Fibroblast of villous mesenchyme (primary cell): ENCODE results near the gene HGS. TPM values are rescaled to one million over a fixed set of nuclear protein-coding genes. Genes with fewer than 3 reads are reported as not detected.
"Not testable (repeated sequence)": the region's sequence is repeated elsewhere in the genome, so short reads cannot be mapped to it uniquely, and the experiment has no call there.

ENCODE experiments used
- DNase-seq: peaks from one replicate; pipeline ENCODE4 v3.0.0-alpha.2; 2010; ENCODE audit warnings: low read depth
- H3K4me3 ChIP-seq: 2 replicates; pipeline ENCODE4 v1.5.1; 2011; ENCODE audit warnings: low read depth, mild to moderate bottlenecking, low read length
- CTCF ChIP-seq: IDR thresholded peaks from 2 replicates; pipeline ENCODE4 v1.5.1; 2012; ENCODE audit warnings: low read depth, mild to moderate bottlenecking, low read length; ENCODE audit not compliant: insufficient read depth
- total RNA-seq: library from RNA; depleted of rRNA; stranded (reverse); fragments of >200 nt; gene quantifications from 2 replicates; pipeline ENCODE4 v1.2.3, GENCODE V29; 2012

Gene HGS
- total RNA-seq, 1 donor = 75.1 TPM

GRCh38 chr17:81666342-81667191 is 17.2 kb upstream of the HGS start, which contains the start of the genes CCDC137 and OXLD1:
Gene CCDC137 (plus strand): TSS chr17:81666737. CDS start chr17:81666767, 30 bp downstream.
Gene OXLD1 (minus strand): TSS chr17:81666605. CDS start chr17:81666577, 28 bp downstream.
- peak; percentile 97 for DNase-seq
- TF ChIP-seq CTCF = no peak
- H3K4me3 ChIP-seq = peak within 1 kb of the TSS; percentile 95

GRCh38 chr17:81667754-81668153 is 16.1 kb upstream of the HGS start:
- DNase-seq = peak; percentile 6
- peak; percentile 18 for TF ChIP-seq CTCF
- peak overlapping the region; percentile 18 for H3K4me3 ChIP-seq

GRCh38 chr17:81672504-81672903 is 11.3 kb upstream of the HGS start:
- no peak overlapping the region for H3K4me3 ChIP-seq
- no peak for DNase-seq
- TF ChIP-seq CTCF = no peak

- H3K4me3 ChIP-seq = no peak overlapping the region
- TF ChIP-seq CTCF = no peak
- no peak for DNase-seq
These were observed 10.9 kb upstream of the HGS start for GRCh38 chr17:81672954-81673353.

GRCh38 chr17:81673561-81674258 is 10.1 kb upstream of the HGS start:
- no peak overlapping the region for H3K4me3 ChIP-seq
- TF ChIP-seq CTCF = no peak
- no peak for DNase-seq

GRCh38 chr17:81675515-81676221 is 8.1 kb upstream of the HGS start:
- TF ChIP-seq CTCF = peak; percentile 52
- peak; percentile 32 for DNase-seq
- H3K4me3 ChIP-seq = not testable (repeated sequence)
